Nephron progenitor cell (in vitro differentiated cells): Measurements from ENCODE around the gene LGALS4.
"Not testable (repeated sequence)": the region's sequence is repeated elsewhere in the genome, so short reads cannot be mapped to it uniquely, and the experiment has no call there.

ENCODE experiments used
- DNase-seq: peaks from one replicate; pipeline ENCODE4 v3.0.0; 2021
- H3K27ac Mint-ChIP-seq: 2 replicates; pipeline ENCODE4 v1.8.0; 2021; ENCODE audit warnings: mild to moderate bottlenecking, moderate library complexity, mixed read lengths
- H3K27me3 Mint-ChIP-seq: 2 replicates; pipeline ENCODE4 v1.8.0; 2021; ENCODE audit warnings: mild to moderate bottlenecking, low read depth, mixed read lengths; ENCODE audit not compliant: poor library complexity
- H3K36me3 Mint-ChIP-seq: 2 replicates; pipeline ENCODE4 v1.8.0; 2021; ENCODE audit warnings: low read depth, mixed read lengths
- H3K4me1 Mint-ChIP-seq: 2 replicates; pipeline ENCODE4 v1.8.0; 2021; ENCODE audit warnings: mixed read lengths
- H3K4me3 Mint-ChIP-seq: 2 replicates; pipeline ENCODE4 v1.8.0; 2021; ENCODE audit warnings: mild to moderate bottlenecking, moderate library complexity, mixed read lengths
- H3K9me3 Mint-ChIP-seq: 2 replicates; pipeline ENCODE4 v1.8.0; 2021; ENCODE audit warnings: mild to moderate bottlenecking, moderate library complexity, mixed read lengths
- TF ChIP-seq, protein P1 (sequence below): fragments of 200-600 bp; sonication (generic); IDR thresholded peaks from 2 replicates; pipeline ENCODE4 v1.5.0; 2021; ENCODE audit warnings: antibody characterized with exemption

Gene LGALS4

DNA sequence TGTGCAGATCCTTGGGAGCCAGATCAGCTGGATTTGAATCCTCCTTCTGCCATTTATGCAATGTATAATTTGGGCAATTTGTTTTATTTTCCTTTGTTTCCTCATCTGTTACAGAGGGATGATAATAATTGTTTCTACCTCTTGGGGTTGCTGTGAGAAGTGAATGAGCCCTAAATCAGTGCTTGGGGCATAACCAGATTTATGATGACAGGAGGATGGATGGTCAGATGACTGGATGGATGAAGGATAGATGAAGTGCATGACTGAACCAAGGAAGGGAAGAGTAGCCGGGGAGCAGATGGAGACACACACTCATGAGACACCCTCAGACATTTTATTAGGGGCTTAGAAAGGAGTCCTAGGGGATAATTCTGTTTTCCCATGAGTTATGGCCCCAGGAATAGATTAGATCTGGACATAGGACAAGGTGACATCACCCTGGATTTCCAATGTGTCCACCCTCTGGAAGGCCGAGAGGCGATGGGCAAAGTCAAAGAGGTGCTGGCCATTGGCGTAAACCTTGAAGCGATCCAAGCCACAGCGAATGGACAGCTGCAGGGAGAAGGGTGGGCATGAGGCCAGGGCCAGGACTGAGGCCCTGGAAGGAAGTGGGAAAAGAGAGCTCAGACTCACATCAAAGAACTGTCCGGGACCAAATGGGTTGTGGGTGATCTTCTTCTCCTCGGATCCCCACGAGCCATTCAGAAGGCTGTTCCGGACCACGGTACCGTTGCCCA is 11.2 kb downstream of the LGALS4 start:
- no peaks in the 10 kb centered on the region for H3K4me1 Mint-ChIP-seq
- no peak overlapping the region for H3K27ac Mint-ChIP-seq
- peaks cover 5% of the 10 kb centered on the region for H3K27me3 Mint-ChIP-seq
- TF ChIP-seq, protein P1, sequence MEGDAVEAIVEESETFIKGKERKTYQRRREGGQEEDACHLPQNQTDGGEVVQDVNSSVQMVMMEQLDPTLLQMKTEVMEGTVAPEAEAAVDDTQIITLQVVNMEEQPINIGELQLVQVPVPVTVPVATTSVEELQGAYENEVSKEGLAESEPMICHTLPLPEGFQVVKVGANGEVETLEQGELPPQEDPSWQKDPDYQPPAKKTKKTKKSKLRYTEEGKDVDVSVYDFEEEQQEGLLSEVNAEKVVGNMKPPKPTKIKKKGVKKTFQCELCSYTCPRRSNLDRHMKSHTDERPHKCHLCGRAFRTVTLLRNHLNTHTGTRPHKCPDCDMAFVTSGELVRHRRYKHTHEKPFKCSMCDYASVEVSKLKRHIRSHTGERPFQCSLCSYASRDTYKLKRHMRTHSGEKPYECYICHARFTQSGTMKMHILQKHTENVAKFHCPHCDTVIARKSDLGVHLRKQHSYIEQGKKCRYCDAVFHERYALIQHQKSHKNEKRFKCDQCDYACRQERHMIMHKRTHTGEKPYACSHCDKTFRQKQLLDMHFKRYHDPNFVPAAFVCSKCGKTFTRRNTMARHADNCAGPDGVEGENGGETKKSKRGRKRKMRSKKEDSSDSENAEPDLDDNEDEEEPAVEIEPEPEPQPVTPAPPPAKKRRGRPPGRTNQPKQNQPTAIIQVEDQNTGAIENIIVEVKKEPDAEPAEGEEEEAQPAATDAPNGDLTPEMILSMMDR = no peak
- H3K4me3 Mint-ChIP-seq = no peak overlapping the region
- DNase-seq = no peak
- H3K9me3 Mint-ChIP-seq = peaks cover 11% of the 10 kb centered on the region
- H3K36me3 Mint-ChIP-seq = no peaks in the 10 kb centered on the region

DNA sequence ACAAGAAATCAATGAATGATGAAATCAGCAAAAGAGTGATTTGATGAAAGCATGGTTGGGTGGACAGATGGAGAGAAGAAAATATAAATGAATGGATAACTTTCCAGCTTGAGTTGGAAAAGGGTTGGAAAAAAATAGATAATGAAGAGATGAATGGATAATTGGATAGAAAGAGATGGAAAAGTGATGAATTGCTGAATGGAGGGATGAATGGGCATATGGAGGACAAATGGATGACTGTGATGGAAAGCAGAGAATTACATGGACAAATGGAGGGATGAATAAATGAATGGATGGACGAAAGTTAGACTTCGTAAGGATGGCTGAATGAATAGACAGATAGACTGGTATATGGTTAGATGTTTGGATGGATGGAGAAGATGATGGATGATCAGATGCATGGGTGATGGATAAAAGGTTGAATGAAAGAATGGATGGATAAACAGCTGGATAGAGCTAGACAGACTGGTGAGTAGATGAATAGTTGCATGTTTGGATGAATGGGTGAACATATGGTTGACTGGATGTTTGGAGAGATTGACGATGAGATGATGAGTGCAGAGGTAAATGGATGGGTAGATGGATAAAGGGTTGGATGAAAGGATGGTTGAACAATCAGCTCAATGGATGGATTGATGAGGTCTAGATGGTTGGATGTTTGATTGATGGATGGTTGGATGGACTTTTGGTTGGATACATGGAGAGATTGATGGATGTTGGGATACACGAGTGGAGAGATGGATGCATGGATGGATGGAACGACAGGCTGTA is 12.0 kb downstream of the LGALS4 start:
- TF ChIP-seq, protein P1 = no peak
- Mint-ChIP-seq H3K27ac (no peak overlapping the region), H3K4me3 (no peak overlapping the region), H3K36me3 (no peaks in the 10 kb centered on the region), H3K27me3 (peaks cover 5% of the 10 kb centered on the region), H3K4me1 (no peaks in the 10 kb centered on the region), H3K9me3 (peaks cover 15% of the 10 kb centered on the region)
- no peak for DNase-seq

DNA sequence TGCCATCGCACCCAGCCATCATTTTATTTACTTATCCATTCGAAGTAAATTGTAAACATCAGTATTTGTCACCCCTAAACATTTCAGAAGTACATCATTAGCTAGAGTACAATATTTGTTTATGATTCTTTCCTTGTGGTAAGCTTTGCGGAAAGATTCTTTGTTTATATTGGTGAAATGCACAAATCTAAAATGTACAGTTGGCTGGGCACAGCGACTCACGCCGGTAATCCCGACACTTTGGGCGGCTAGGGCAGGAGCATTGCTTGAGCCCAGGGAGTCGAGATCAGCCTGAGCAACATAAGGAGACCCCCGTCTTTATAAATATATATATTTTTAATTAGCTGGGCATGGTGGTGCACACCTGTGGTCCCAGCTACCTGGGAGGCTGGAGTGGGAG is 13.6 kb downstream of the LGALS4 start:
- TF ChIP-seq, protein P1 = no peak
- Mint-ChIP-seq H3K4me1 (no peaks in the 10 kb centered on the region), H3K27me3 (peaks cover 5% of the 10 kb centered on the region), H3K27ac (no peak overlapping the region), H3K4me3 (no peak overlapping the region), H3K9me3 (peaks cover 20% of the 10 kb centered on the region), H3K36me3 (no peaks in the 10 kb centered on the region)
- DNase-seq = no peak

DNA sequence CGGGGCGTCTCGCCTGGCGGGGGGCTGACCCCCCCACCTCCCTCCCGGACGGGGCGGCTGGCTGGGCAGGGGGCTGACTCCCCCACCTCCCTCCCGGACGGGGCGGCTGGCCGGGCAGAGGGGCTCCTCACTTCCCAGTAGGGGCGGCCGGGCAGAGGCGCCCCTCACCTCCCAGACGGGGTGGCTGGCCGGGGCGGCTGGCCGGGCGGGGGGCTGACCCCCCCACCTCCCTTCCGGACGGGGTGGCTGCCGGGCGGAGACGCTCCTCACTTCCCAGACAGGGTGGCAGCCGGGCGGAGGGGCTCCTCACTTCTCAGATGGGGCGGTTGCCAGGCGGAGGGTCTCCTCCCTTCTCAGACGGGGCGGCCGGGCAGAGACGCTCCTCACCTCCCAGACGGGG is 15.0 kb downstream of the LGALS4 start:
- not testable (repeated sequence) for H3K36me3 Mint-ChIP-seq, H3K27ac Mint-ChIP-seq, DNase-seq, H3K4me1 Mint-ChIP-seq, H3K4me3 Mint-ChIP-seq
- Mint-ChIP-seq H3K9me3 (peaks cover 26% of the 10 kb centered on the region), H3K27me3 (peaks cover 14% of the 10 kb centered on the region)

DNA sequence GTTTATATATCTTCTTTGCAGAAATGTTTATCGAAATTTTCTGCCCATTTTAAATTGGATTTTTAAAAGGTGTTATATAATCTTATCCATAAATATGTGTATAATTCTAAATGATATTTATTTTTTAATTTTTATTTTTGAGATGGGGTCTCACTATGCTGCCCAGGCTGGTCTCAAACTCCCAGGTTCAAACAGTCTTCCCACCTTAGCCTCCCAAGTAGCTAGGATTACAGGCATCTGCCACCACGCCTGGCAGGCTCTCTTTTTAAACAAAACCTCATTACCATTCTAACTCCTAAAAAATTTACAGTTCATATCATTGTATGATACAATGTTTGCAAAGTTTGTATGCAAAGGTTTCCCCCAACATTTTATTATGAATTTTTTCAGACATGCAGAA is 16.6 kb downstream of the LGALS4 start:
- TF ChIP-seq, protein P1 = no peak
- H3K4me3 Mint-ChIP-seq = no peak overlapping the region
- H3K27ac Mint-ChIP-seq = no peak overlapping the region
- H3K4me1 Mint-ChIP-seq = no peaks in the 10 kb centered on the region
- DNase-seq = no peak
- no peaks in the 10 kb centered on the region for H3K36me3 Mint-ChIP-seq
- peaks cover 26% of the 10 kb centered on the region for H3K9me3 Mint-ChIP-seq
- peaks cover 14% of the 10 kb centered on the region for H3K27me3 Mint-ChIP-seq

DNA sequence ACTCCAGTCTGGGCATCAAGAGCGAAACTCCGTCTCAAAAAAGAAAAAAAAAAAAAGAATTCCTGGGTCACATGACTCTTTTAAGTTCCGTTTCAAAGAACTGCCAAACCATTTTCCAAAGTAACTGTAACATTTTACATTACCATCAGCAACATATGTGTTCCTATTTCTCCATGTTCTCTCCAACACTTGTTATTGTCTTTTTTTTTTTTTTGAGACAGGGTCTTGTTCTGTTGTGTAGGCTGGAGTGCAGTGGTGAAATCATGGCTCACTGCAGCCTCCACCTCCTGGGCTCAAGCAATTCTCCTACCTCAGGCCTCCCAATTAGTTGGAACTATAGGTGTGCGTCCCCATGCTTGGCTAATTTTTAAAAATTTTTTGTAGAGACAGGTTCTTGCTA is 17.2 kb downstream of the LGALS4 start:
- Mint-ChIP-seq H3K4me1 (no peaks in the 10 kb centered on the region), H3K27ac (no peak overlapping the region), H3K4me3 (no peak overlapping the region), H3K9me3 (peaks cover 26% of the 10 kb centered on the region), H3K36me3 (no peaks in the 10 kb centered on the region), H3K27me3 (peaks cover 14% of the 10 kb centered on the region)
- no peak for DNase-seq
- TF ChIP-seq, protein P1 = no peak
